Natural killer cell (primary cell): ENCODE results near the gene CHTF18. TPM values are rescaled to one million over a fixed set of nuclear protein-coding genes. Genes with fewer than 3 reads are reported as not detected.
"Not testable (repeated sequence)": the region's sequence is repeated elsewhere in the genome, so short reads cannot be mapped to it uniquely, and the experiment has no call there.

ENCODE experiments used
- ATAC-seq, 3 donors: fragments of 150-1000 bp in 2 of 3; fragments of 200-7000 bp in 1 of 3; cut with Tn5 transposase; 1 replicate in 1 of 3; 2 replicates in 2 of 3; pipeline ENCODE4 v1.10.0; 2021; ENCODE audit warnings: mild to moderate bottlenecking in 2 of 3, moderate library complexity in 2 of 3
- DNase-seq, 2 donors: peaks; one replicate each; pipeline versions ENCODE4 v3.0.0 to v3.0.0-alpha.2; 2013 to 2021; ENCODE audit warnings: mixed read lengths in 1 of 2
- H3K27ac ChIP-seq: one replicate; pipeline ENCODE4 v1.5.1; 2013; ENCODE audit warnings: mild to moderate bottlenecking, low read length
- H3K27me3 ChIP-seq: one replicate; pipeline ENCODE4 v1.6.1; 2013; ENCODE audit warnings: low read length; ENCODE audit not compliant: control insufficient read depth, insufficient read depth
- H3K36me3 ChIP-seq: one replicate; pipeline ENCODE4 v1.6.1; 2013; ENCODE audit warnings: low read length; ENCODE audit not compliant: control insufficient read depth, insufficient read depth
- H3K4me1 ChIP-seq: one replicate; pipeline ENCODE4 v1.6.1; 2013; ENCODE audit warnings: low read length; ENCODE audit not compliant: control insufficient read depth, insufficient read depth
- H3K4me3 ChIP-seq: one replicate; pipeline ENCODE4 v1.5.1; 2013; ENCODE audit warnings: low read length
- H3K9me3 ChIP-seq: one replicate; pipeline ENCODE4 v1.6.1; 2013; ENCODE audit warnings: low read length; ENCODE audit not compliant: control insufficient read depth, insufficient read depth
- H3K27ac Mint-ChIP-seq, 2 donors: one replicate each; pipeline ENCODE4 v1.8.0; 2022; ENCODE audit warnings: mild to moderate bottlenecking in 2 of 2, mixed read lengths in 2 of 2, moderate library complexity in 1 of 2
- H3K27me3 Mint-ChIP-seq, 2 donors: one replicate each; pipeline ENCODE4 v1.8.0; 2022; ENCODE audit warnings: low read depth in 2 of 2, mixed read lengths in 2 of 2
- H3K36me3 Mint-ChIP-seq: one replicate; pipeline ENCODE4 v1.8.0; 2022; ENCODE audit warnings: mixed read lengths
- H3K4me1 Mint-ChIP-seq, 2 donors: one replicate each; pipeline ENCODE4 v1.8.0; 2022; ENCODE audit warnings: mixed read lengths in 2 of 2
- H3K4me3 Mint-ChIP-seq: one replicate; pipeline ENCODE4 v1.8.0; 2022; ENCODE audit warnings: mild to moderate bottlenecking, moderate library complexity, mixed read lengths
- H3K9me3 Mint-ChIP-seq, 2 donors: one replicate each; pipeline ENCODE4 v1.8.0; 2022; ENCODE audit warnings: mixed read lengths in 2 of 2
- CTCF ChIP-seq: fragments of 200-600 bp; IDR thresholded peaks from one replicate; pipeline ENCODE4 v1.8.0; 2022; ENCODE audit warnings: antibody characterized with exemption
- WGBS: methylation state at CpG from one replicate; pipeline ENCODE4 v1.1.7; 2013; ENCODE audit warnings: missing lambda C conversion rate; ENCODE audit not compliant: insufficient coverage; 5-methylcytosine and 5-hydroxymethylcytosine counted together
- intact Hi-C: fragments of 100-400 bp; cut with micrococcal nuclease; formaldehyde crosslinking; loops from one replicate; pipeline ENCODE4 v1.14.2; 2022
- total RNA-seq, 4 donors: library from RNA; stranded (reverse); fragments of 120-200 nt in 1 of 4; gene quantifications; one replicate each; pipeline versions ENCODE4 v1.2.3 to v1.2.4, GENCODE V29; 2013 to 2022

Gene CHTF18
- total RNA-seq, 3 donors from 2014 or later (not counting 1 experiment from before 2014, with no cell fraction given): 26.7 to 52.4 (median 40.5) TPM

DNA sequence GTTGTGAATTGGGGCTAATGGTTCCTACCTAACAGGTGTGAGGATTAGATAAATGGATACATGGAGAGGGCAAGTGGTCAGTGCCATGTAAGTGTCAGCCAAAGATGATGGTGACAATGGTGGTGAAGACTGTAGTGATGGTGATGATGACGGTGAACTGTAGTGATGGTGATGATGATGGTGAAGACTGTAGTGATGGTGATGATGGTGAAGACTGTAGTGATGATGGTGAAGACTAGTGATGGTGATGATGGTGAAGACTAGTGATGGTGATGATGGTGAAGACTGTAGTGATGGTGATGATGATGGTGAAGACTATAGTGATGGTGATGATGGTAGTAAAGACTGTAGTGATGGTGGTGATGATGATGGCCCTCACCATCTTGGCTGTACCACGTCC, 30.2 kb downstream of the CHTF18 start:
- Mint-ChIP-seq H3K4me3 (no peak overlapping the region), H3K27ac (no peak overlapping the region), H3K27me3 (peaks cover 0 to 12% of the 10 kb centered on the region in 2 donors), H3K9me3 (no peaks in the 10 kb centered on the region), H3K36me3 (no peaks in the 10 kb centered on the region), H3K4me1 (no peaks in the 10 kb centered on the region)
- intact Hi-C loops: no loop called here
- Histone ChIP-seq H3K4me3 (no peak overlapping the region), H3K36me3 (no peaks in the 10 kb centered on the region), H3K4me1 (peaks cover 6% of the 10 kb centered on the region), H3K27ac (no peak overlapping the region), H3K27me3 (peaks cover 8% of the 10 kb centered on the region), H3K9me3 (no peaks in the 10 kb centered on the region)
- WGBS: 83% methylated on average over 2 of the region's 2 CpGs
- no peak for DNase-seq
- ATAC-seq: peak in 1 of 3 donors; percentile 52
- TF ChIP-seq CTCF: no peak

DNA sequence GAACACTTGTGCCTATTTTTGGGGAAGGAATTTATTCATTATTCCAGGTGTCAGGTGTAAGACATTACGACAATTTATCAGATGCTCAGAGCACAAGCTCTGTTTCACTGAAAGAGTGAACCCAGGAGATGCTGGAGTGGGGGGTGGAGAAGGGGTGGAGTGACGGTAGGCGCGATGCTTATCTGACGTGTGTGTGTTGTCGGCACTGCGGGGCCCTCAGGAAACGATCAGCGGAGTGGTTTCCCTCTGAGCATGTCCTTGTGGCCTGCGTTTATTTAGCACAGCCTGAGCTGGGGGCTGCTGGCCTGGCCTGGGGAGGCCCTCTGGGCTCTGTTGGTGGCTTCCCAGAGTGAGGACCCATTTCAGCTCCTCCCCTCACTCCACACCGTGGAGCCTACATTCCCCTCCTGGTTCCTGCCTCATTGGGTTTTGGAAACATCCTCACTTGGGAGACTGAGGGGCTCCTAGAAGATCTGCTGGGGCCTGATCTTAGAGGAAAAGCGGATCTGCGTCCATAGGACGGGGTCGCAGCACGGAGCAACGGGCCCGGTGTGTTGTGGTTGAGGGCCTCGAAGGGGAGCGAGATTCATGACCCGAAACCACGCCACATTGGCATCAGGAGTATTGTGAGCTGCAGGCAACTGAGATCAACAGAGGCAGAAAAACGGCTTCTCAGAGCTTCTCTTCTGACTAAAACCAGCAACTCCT, 31.1 kb downstream of the CHTF18 start:
- no peaks in the 10 kb centered on the region for H3K9me3 Mint-ChIP-seq
- ATAC-seq (peak in 2 of 3 donors; percentile 57 to 79), DNase-seq (peak in 1 of 2 donors; percentile 57)
- no peak overlapping the region for H3K4me3 Mint-ChIP-seq
- WGBS: 3% methylated on average over 23 of the region's 23 CpGs
- no peak overlapping the region for H3K4me3 ChIP-seq
- peaks cover 6% of the 10 kb centered on the region for H3K4me1 ChIP-seq
- no peaks in the 10 kb centered on the region for H3K36me3 Mint-ChIP-seq
- H3K36me3 ChIP-seq: no peaks in the 10 kb centered on the region
- H3K27me3 Mint-ChIP-seq: peaks cover 0 to 9% of the 10 kb centered on the region in 2 donors
- H3K27ac ChIP-seq: no peak overlapping the region
- intact Hi-C loops: no loop called here
- H3K4me1 Mint-ChIP-seq: no peaks in the 10 kb centered on the region
- H3K27ac Mint-ChIP-seq: no peak overlapping the region
- no peaks in the 10 kb centered on the region for H3K9me3 ChIP-seq
- no peak for TF ChIP-seq CTCF
- peaks cover 3% of the 10 kb centered on the region for H3K27me3 ChIP-seq

GRCh38 chr16:820044-820408, 31.6 kb downstream of the CHTF18 start:
- ATAC-seq, H3K4me3 ChIP-seq, H3K27me3 ChIP-seq, DNase-seq, H3K27ac ChIP-seq, H3K9me3 ChIP-seq, intact Hi-C loops, H3K4me3 Mint-ChIP-seq, H3K27me3 Mint-ChIP-seq, H3K27ac Mint-ChIP-seq, H3K36me3 Mint-ChIP-seq, H3K4me1 ChIP-seq, H3K36me3 ChIP-seq, H3K9me3 Mint-ChIP-seq, H3K4me1 Mint-ChIP-seq: not testable (repeated sequence)
- WGBS: 30% methylated on average over 10 of the region's 10 CpGs

- no peak overlapping the region for H3K27ac ChIP-seq
- Mint-ChIP-seq H3K27ac (no peak overlapping the region), H3K4me1 (no peaks in the 10 kb centered on the region), H3K4me3 (no peak overlapping the region), H3K27me3 (peaks cover 0 to 8% of the 10 kb centered on the region in 2 donors), H3K36me3 (no peaks in the 10 kb centered on the region), H3K9me3 (no peaks in the 10 kb centered on the region)
- no peaks in the 10 kb centered on the region for H3K9me3 ChIP-seq
- ATAC-seq: no peak
- no peaks in the 10 kb centered on the region for H3K36me3 ChIP-seq
- H3K4me3 ChIP-seq: no peak overlapping the region
- TF ChIP-seq CTCF: no peak
- intact Hi-C loops: no loop called here
- H3K27me3 ChIP-seq: peaks cover 3% of the 10 kb centered on the region
- WGBS: 86% methylated on average over 12 of the region's 12 CpGs
- no peak for DNase-seq
- H3K4me1 ChIP-seq: peaks cover 6% of the 10 kb centered on the region
Measured at GRCh38 chr16:820748-821147, 32.3 kb downstream of the CHTF18 start.
